ENCODE results near the gene SH3PXD2A.

- no peak for TF ChIP-seq CTCF (conservative IDR thresholded peaks at IDR 0.05; ENCODE audit: low read depth, low read length)
- TF ChIP-seq EZH2 (IDR thresholded peaks at IDR 0.05; ENCODE audit: borderline replicate concordance, low read depth, low read length, poor library complexity, severe bottlenecking), result no peak
Observed at GRCh38 chr10:103894441-103894864, 39.1 kb upstream of the SH3PXD2A start.
